CD14-positive monocyte (primary cell): ENCODE measurements around the gene SLC7A8. TPM values are rescaled to one million over a fixed set of nuclear protein-coding genes. Genes with fewer than 3 reads are reported as not detected.

Source experiments
- DNase-seq, 3 donors: peaks; one replicate each; pipeline ENCODE4 v3.0.0-alpha.2; 2011 to 2022
- H2AFZ ChIP-seq: 2 replicates; pipeline ENCODE4 v1.6.0; 2012; ENCODE audit warnings: mild to moderate bottlenecking, low read depth, low read length, inconsistent platforms; ENCODE audit not compliant: insufficient read depth, poor library complexity, severe bottlenecking
- H3K27ac ChIP-seq, 2 donors: 1 replicate in 1 of 2; 2 replicates in 1 of 2; pipeline ENCODE4 v1.5.1; 2012 to 2013; ENCODE audit warnings: low read length in 2 of 2, control low read depth in 1 of 2, inconsistent platforms in 1 of 2, low read depth in 1 of 2, mild to moderate bottlenecking in 1 of 2
- H3K27me3 ChIP-seq, 2 donors: one replicate each; pipeline versions ENCODE4 v1.6.0 to v1.6.1; 2011 to 2013; ENCODE audit warnings: low read length in 2 of 2; ENCODE audit not compliant: control insufficient read depth in 2 of 2, insufficient read depth in 2 of 2
- H3K36me3 ChIP-seq, 2 donors: replicated peaks in 1 of 2; 1 replicate in 1 of 2; 2 replicates in 1 of 2; pipeline versions ENCODE4 v1.5.1 to v1.6.1; 2012 to 2013; ENCODE audit warnings: low read length in 2 of 2, control low read depth in 1 of 2, inconsistent platforms in 1 of 2, mild to moderate bottlenecking in 1 of 2; ENCODE audit not compliant: insufficient read depth in 2 of 2, control insufficient read depth in 1 of 2
- H3K4me1 ChIP-seq, 2 donors: 1 replicate in 1 of 2; 2 replicates in 1 of 2; pipeline versions ENCODE4 v1.5.1 to v1.6.1; 2012 to 2013; ENCODE audit warnings: low read length in 2 of 2, control low read depth in 1 of 2, inconsistent platforms in 1 of 2, mild to moderate bottlenecking in 1 of 2, moderate library complexity in 1 of 2; ENCODE audit not compliant: insufficient read depth in 2 of 2, control insufficient read depth in 1 of 2
- H3K4me2 ChIP-seq: replicated peaks from 2 replicates; pipeline ENCODE3; 2012; ENCODE audit warnings: low read length, moderate library complexity, mild to moderate bottlenecking; ENCODE audit not compliant: poor library complexity, severe bottlenecking; ENCODE audit errors: extremely low read depth
- H3K4me3 ChIP-seq, 3 experiments: fragments of 200-600 bp in 1 of 3; sonication (generic) in 1 of 3; replicated peaks in 1 of 3; 1 replicate in 2 of 3; 2 replicates in 1 of 3; pipeline ENCODE4 v1.5.1; 2011 to 2013; ENCODE audit warnings: low read length in 3 of 3, mild to moderate bottlenecking in 3 of 3, control low read depth in 2 of 3, low read depth in 2 of 3, inconsistent platforms in 1 of 3, moderate library complexity in 1 of 3
- H3K79me2 ChIP-seq: 2 replicates; pipeline ENCODE4 v1.6.0; 2012; ENCODE audit warnings: mild to moderate bottlenecking, control low read depth, inconsistent platforms, low read length, moderate library complexity; ENCODE audit not compliant: insufficient read depth
- H3K9ac ChIP-seq: 2 replicates; pipeline ENCODE4 v1.6.0; 2017; ENCODE audit warnings: low read length, mild to moderate bottlenecking; ENCODE audit not compliant: insufficient read depth, poor library complexity, severe bottlenecking
- H3K9me3 ChIP-seq, 2 donors: replicated peaks in 1 of 2; 1 replicate in 1 of 2; 2 replicates in 1 of 2; pipeline versions ENCODE4 v1.5.1 to v1.6.1; 2012 to 2013; ENCODE audit warnings: low read length in 2 of 2, control low read depth in 1 of 2; ENCODE audit not compliant: control insufficient read depth in 1 of 2, insufficient read depth in 1 of 2
- H4K20me1 ChIP-seq: 2 replicates; pipeline ENCODE4 v1.6.0; 2012; ENCODE audit warnings: mild to moderate bottlenecking, low read length, control low read depth, moderate library complexity; ENCODE audit not compliant: insufficient read depth
- H3K27ac Mint-ChIP-seq, 7 donors: one replicate each; pipeline ENCODE4 v1.8.0; 2020; ENCODE audit warnings: mild to moderate bottlenecking in 7 of 7, mixed read lengths in 7 of 7, moderate library complexity in 6 of 7, inconsistent platforms in 2 of 7
- H3K27me3 Mint-ChIP-seq, 3 donors: one replicate each; pipeline ENCODE4 v1.8.0; 2021 to 2022; ENCODE audit warnings: low read depth in 3 of 3, mild to moderate bottlenecking in 3 of 3, mixed read lengths in 3 of 3, moderate library complexity in 3 of 3, inconsistent platforms in 1 of 3
- H3K36me3 Mint-ChIP-seq, 2 donors: one replicate each; pipeline ENCODE4 v1.8.0; 2020; ENCODE audit warnings: mixed read lengths in 2 of 2, inconsistent platforms in 1 of 2, mild to moderate bottlenecking in 1 of 2
- H3K4me1 Mint-ChIP-seq: one replicate; pipeline ENCODE4 v1.8.0; 2020; ENCODE audit warnings: mild to moderate bottlenecking, mixed read lengths
- H3K4me3 Mint-ChIP-seq, 2 donors: one replicate each; pipeline ENCODE4 v1.8.0; 2020; ENCODE audit warnings: mild to moderate bottlenecking in 2 of 2, mixed read lengths in 2 of 2, moderate library complexity in 1 of 2
- H3K9me3 Mint-ChIP-seq, 7 donors: one replicate each; pipeline ENCODE4 v1.8.0; 2020 to 2022; ENCODE audit warnings: mixed read lengths in 7 of 7, mild to moderate bottlenecking in 6 of 7, moderate library complexity in 6 of 7, inconsistent platforms in 2 of 7
- WGBS: methylation state at CpG from one replicate; pipeline ENCODE4 v1.1.5; 2013; ENCODE audit warnings: missing lambda C conversion rate; ENCODE audit not compliant: insufficient coverage; 5-methylcytosine and 5-hydroxymethylcytosine counted together
- intact Hi-C, 2 donors: fragments of 100-400 bp; cut with micrococcal nuclease; formaldehyde crosslinking; loops; one replicate each; pipeline versions ENCODE4 v1.15.0 to v1.15.1; 2023
- polyA plus RNA-seq, 3 donors: library from polyadenylated mRNA; depleted of rRNA in 1 of 3; unstranded in 2 of 3; stranded (reverse) in 1 of 3; fragments of 300-500 nt in 2 of 3; fragments of >200 nt in 1 of 3; fragmentation: Illumina TruSeq in 2 of 3; gene quantifications; 1 replicate in 2 of 3; 2 replicates in 1 of 3; pipeline ENCODE4 v1.2.3, GENCODE V29; 2012 to 2021
- TF ChIP-seq, protein P1 (sequence below): fragments of 200-600 bp; IDR thresholded peaks from one replicate; pipeline ENCODE4 v1.8.0; 2022; ENCODE audit warnings: antibody characterized with exemption, mild to moderate bottlenecking

SLC7A8 gene
- polyA plus RNA-seq, 3 donors: 0.05 to 0.53 (median 0.25) TPM

DNA sequence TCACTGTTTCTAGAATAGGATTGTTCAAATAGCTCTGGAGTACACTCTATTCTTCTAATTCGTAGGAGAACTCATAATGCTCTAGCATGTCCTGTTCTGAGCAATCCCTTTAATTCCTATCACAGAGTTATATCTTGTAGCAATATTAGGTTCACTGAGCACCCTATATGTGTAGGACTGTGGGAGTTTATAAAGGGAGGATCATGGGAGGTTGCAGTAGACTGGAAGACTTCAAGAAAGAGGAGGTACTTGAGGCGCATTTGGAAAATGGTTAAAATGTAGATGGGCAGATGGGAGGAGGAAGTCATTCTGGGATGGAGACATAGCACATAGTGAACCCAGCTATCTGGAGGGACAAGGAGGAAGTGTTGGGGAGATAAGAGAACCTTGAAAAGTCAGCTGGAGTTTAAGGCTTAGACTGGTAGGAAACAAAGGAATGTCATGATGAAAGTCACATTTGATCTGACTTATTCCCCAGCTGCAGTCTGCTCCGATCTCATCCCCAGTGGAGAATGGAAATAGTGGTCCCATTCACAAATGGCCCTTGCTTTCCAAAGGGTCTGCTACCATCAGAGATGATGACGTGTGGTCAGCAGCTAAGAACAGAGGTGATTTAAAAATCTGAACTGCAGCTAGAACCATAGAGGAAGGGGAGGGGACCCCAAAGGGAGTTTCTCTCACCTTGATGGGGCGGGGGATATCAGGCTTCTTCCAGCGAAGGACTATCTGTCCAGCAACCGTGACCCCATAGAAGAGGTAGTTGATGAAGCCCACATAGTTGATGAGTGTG, 54.3 kb downstream of the SLC7A8 start:
- no peaks in the 10 kb centered on the region for H3K36me3 Mint-ChIP-seq
- no peak overlapping the region for H3K9ac ChIP-seq
- DNase-seq: no peak
- intact Hi-C loops: no loop called here
- H3K9me3 ChIP-seq: no peaks in the 10 kb centered on the region
- H3K36me3 ChIP-seq: no peaks in the 10 kb centered on the region
- no peaks in the 10 kb centered on the region for H4K20me1 ChIP-seq
- peaks cover 20 to 36% of the 10 kb centered on the region in 2 donors for H3K4me1 ChIP-seq
- no peak overlapping the region for H3K4me3 ChIP-seq
- no peak overlapping the region for H3K4me2 ChIP-seq
- peaks cover 34% of the 10 kb centered on the region for H3K4me1 Mint-ChIP-seq
- no peak overlapping the region for H2AFZ ChIP-seq
- no peaks in the 10 kb centered on the region for H3K79me2 ChIP-seq
- H3K27ac Mint-ChIP-seq: peak overlapping the region in 1 of 7 donors; percentile 21
- peaks cover 0 to 2% (median 1%) of the 10 kb centered on the region in 3 donors for H3K27me3 Mint-ChIP-seq
- H3K9me3 Mint-ChIP-seq: peaks cover 0 to 2% (median 0%) of the 10 kb centered on the region in 7 donors
- WGBS: 95% methylated on average over 6 of the region's 7 CpGs
- H3K4me3 Mint-ChIP-seq: no peak overlapping the region
- H3K27me3 ChIP-seq: no peaks in the 10 kb centered on the region
- H3K27ac ChIP-seq: no peak overlapping the region
- TF ChIP-seq, protein P1, sequence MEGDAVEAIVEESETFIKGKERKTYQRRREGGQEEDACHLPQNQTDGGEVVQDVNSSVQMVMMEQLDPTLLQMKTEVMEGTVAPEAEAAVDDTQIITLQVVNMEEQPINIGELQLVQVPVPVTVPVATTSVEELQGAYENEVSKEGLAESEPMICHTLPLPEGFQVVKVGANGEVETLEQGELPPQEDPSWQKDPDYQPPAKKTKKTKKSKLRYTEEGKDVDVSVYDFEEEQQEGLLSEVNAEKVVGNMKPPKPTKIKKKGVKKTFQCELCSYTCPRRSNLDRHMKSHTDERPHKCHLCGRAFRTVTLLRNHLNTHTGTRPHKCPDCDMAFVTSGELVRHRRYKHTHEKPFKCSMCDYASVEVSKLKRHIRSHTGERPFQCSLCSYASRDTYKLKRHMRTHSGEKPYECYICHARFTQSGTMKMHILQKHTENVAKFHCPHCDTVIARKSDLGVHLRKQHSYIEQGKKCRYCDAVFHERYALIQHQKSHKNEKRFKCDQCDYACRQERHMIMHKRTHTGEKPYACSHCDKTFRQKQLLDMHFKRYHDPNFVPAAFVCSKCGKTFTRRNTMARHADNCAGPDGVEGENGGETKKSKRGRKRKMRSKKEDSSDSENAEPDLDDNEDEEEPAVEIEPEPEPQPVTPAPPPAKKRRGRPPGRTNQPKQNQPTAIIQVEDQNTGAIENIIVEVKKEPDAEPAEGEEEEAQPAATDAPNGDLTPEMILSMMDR: no peak

DNA sequence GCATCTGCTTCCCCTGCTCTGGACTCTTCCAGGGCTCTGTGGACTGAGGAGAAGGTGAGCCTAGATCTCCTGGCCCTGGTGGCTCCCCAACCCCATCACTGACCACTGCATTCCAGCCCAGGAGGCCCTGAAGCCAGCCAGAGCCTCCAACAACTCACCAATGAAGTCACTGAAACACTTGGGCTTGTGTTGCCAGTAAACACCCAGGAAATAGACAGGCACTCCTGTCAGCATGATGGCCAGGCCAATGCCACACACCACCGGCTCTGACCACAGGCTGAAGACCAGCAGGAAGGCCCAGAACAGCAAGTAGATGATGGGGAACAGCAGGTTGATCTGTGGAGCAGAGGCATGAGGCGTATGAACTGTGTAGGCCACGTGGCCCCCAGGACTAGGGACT, 55.6 kb downstream of the SLC7A8 start:
- peaks cover 20 to 36% of the 10 kb centered on the region in 2 donors for H3K4me1 ChIP-seq
- H3K4me2 ChIP-seq: no peak overlapping the region
- H2AFZ ChIP-seq: peak overlapping the region; percentile 9
- H3K27ac ChIP-seq: no peak overlapping the region
- TF ChIP-seq, protein P1: no peak
- Mint-ChIP-seq H3K4me1 (peaks cover 34% of the 10 kb centered on the region), H3K4me3 (no peak overlapping the region), H3K27me3 (peaks cover 0 to 2% (median 1%) of the 10 kb centered on the region in 3 donors), H3K9me3 (peaks cover 0 to 2% (median 0%) of the 10 kb centered on the region in 7 donors), H3K27ac (peak overlapping the region in 1 of 7 donors; percentile 11), H3K36me3 (no peaks in the 10 kb centered on the region)
- H3K4me3 ChIP-seq: no peak overlapping the region
- no peak for DNase-seq
- intact Hi-C loops: no loop called here
- no peaks in the 10 kb centered on the region for H3K36me3 ChIP-seq
- H3K9ac ChIP-seq: no peak overlapping the region
- no peaks in the 10 kb centered on the region for H3K9me3 ChIP-seq
- H4K20me1 ChIP-seq: no peaks in the 10 kb centered on the region
- 81% methylated on average over 2 of the region's 3 CpGs for WGBS
- H3K27me3 ChIP-seq: no peaks in the 10 kb centered on the region
- H3K79me2 ChIP-seq: no peaks in the 10 kb centered on the region
